Breast epithelium (tissue), 3 donors: ENCODE results near the gene ZNRF3.

Experiments
- CTCF ChIP-seq, 3 donors: fragments of 450-650 bp; IDR thresholded peaks; one replicate each; pipeline ENCODE4 v1.5.1; 2016 to 2017; ENCODE audit warnings: antibody characterized with exemption in 3 of 3, mild to moderate bottlenecking in 3 of 3, moderate library complexity in 3 of 3
- POLR2A ChIP-seq: fragments of 450-650 bp; IDR thresholded peaks from one replicate; pipeline ENCODE4 v1.6.1; 2016; ENCODE audit warnings: antibody characterized with exemption, mild to moderate bottlenecking, moderate library complexity

- TF ChIP-seq CTCF (IDR thresholded peaks at IDR 0.05) (no peak), POLR2A (no peak)
These were observed 99.8 kb downstream of the ZNRF3 start for GRCh38 chr22:28983190-28983589.
